Suppressor macrophage treated with lipopolysaccharide for 4 hours (primary cell): ENCODE data around the gene MPV17L2.
"Not testable (repeated sequence)": the region's sequence is repeated elsewhere in the genome, so short reads cannot be mapped to it uniquely, and the experiment has no call there.

Source experiments
- DNase-seq: peaks from one replicate; pipeline ENCODE4 v3.0.0-alpha.2; 2020

MPV17L2 gene

DNA sequence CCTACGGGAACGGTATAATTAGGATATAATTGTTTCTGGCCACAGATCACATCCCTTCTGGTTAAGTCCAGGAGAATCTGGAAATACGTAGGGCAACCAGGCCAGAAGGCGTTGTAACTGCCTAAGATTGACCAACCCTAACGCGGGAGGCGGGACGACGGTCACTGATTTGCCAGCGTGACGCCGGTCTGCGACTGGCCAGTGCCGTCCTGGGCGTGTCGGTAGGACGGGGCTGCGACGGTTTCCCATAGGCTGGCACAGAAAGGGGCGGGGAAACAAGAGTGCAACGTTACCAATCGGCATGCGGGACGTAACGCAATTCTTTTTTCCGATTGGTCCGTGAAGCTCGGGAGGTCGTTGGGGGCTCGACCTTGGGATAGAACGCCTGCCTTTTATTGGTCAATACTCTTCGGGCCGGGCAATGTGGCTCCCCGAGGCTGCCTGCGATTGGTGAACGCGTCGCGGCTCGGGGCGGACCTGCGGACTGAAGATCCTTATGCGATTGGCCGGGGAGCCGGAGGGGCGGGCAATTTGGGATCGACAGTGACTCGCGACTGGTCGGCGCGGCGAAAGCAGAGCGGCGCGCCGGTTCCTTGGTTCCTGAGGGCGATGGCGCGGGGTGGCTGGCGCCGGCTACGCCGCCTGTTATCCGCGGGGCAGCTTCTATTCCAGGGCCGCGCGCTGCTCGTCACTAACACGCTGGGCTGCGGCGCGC, at the start of gene MPV17L2:
MPV17L2 (plus strand) TSS at position 546 of the 715 bp plus-strand sequence; CDS start at position 610, 64 bp downstream.
- DNase-seq: peak; percentile 100

DNA sequence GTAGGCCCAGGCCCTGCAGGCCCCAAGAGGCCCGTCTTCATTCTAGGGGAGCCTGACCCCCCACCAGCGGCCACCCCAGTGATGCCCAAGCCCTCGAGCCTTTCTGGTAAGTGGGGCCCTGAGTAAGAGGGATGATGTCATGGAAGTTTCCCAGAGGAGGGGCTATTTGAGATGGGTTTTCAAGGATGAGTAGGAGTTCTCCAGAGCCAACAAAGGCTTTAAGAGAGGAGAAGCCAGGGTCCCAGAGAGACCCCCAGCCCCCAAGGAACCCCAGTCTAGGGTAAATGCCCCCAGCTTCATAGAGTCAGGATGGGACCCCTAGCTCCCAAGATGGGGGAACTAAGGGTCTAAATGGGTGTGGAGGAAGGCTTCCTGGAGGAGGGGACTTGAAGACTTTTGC, 49.1 kb upstream of the MPV17L2 start:
- DNase-seq: no peak

DNA sequence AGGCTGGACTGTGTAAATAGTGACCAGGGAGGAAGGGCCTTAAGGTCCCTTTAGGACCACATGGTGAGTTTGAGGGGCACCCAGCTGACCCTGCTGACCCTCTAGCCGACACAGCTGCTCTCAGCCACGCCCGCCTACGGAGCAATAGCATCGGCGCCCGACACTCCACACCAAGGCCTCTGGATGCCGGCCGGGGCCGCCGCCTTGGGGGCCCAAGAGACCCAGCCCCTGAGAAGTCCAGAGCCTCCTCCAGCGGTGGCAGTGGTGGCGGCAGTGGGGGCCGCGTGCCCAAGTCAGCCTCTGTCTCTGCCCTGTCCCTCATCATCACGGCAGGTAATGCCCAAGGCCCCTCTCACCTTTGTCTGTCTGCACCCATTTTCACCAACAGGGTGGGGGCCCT, 48.7 kb upstream of the MPV17L2 start:
- no peak for DNase-seq

DNA sequence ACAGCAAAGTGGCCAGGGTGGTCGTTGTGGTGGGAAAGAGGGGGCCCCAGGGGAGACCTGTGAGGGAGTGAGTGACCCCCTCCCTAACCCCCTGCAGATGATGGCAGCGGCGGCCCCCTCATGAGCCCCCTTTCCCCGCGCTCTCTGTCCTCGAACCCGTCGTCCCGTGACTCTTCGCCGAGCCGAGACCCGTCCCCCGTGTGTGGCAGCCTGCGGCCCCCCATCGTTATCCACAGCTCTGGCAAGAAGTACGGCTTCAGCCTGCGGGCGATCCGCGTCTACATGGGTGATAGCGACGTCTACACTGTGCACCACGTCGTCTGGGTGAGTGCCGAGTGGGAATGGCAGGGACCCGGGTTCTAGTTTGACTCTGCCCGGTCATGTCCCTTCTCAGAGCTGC, 48.1 kb upstream of the MPV17L2 start:
- no peak for DNase-seq

DNA sequence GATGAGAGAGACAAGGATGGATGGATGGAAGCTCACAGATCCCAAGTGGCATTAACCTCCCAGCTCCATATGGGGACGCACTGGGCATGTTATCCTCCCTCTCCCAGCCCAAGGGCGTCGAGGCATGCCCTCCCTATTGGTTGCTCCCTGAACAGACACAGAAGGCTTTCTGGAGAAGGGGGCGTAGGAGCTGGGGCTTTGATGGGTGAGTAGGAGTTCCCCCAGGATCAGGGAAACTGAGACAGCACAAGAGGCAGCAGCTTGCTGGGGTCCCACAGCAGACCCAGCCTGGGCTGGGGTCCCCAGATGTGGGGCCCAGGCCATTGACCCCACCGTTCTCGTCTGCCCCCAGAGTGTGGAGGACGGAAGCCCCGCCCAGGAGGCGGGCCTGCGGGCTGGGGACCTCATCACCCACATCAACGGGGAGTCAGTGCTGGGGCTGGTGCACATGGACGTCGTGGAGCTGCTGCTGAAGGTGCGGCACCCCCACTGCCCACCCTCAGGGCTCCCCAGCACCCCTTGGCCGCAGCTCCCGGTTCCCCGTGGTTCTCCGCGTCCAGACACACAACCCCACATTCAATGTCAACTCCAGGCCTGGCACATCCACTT, 47.5 kb upstream of the MPV17L2 start:
- DNase-seq: no peak

DNA sequence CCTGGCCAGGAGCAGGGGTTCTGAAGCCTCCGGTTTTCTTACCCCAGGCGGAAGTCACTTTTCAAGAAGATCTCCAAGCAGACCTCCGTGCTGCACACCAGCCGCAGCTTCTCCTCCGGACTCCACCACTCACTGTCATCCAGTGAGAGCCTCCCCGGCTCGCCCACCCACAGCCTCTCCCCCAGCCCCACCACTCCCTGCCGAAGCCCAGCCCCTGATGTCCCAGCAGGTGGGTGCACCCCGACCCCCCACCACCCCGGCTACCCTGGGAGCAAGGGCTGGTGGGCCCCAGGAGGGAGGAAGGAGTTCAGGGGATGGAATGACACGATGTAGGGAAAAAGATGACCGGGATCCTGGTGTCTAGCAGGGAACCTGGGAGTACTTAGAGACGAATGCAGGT, 45.6 kb upstream of the MPV17L2 start:
- DNase-seq: no peak

DNA sequence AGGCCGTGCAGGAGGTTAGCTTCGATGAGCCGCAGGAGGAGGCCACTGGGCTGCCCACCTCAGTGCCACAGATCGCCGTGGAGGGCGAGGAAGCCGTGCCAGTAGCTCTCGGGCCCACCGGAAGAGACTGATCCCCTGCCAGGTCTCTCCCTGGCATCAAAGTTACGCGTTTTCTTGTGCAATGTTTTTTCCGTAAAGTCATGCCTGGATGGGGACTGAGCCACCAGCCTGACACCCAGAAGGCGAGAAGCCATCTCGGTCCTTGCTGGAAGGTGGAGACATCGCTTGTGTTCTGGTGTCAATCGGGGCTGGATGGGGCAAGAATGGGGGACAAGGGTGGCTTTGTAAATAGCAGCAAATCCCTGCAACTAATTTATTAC, 43.4 kb upstream of the MPV17L2 start:
- no peak for DNase-seq

DNA sequence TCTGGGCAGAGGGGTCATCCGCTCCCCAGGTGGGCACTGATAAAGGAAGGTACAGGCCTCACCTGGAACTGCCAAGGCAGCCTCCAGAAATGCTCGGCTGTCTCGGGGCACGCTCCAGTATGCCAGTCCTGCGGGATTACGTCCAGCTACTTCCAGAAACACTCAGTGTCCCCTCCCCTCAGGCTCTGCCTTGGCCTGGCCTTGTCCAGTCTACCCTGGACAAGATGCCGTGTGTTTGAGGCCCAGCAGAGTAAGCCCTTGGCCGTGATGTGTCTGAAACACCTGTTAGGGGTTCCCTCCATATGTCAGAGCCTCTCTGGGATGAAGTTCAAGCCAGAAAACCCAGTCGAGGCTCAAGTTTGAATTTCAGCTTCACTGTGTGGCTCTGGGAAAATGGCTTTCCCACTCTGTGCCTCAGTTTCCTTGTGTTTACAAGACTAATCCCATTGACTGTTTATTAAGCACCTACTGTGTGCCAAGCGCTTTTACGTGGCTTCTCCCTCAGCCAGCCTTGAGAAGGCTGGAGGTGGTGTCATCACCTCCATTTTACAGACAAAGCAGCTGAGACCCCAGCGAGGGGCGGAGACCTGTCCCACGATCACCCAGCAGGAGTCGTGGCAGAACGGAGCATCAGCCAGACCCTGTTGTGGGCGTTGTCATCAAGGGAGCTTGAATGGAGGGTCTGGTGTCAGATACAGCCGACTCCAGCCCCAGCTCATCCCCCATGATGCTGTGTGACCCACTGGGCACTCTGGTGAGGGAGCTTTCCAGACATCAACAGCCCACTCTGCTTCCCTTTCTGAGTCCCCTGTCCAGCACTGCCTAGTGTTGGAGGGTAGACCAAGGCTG, 42.0 kb upstream of the MPV17L2 start:
- DNase-seq: no peak

DNA sequence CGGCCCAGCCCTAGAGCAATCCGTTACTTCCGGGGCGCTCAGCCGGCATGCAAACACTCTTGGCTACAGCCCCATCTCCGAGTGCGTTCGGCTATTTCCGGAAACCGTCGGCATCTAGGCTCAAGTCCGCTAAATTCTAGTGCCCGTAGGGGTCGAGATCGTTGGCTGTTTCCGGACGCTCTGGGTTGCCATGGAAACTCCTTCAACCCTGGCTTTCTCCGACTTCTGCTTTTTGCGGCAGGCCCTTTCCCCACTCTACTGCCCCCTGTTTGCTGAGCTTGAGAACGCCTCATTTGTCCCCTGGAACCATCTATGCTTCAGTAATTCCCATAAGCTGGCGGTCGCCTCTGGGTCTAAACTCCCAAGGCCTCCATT, 40.6 kb upstream of the MPV17L2 start:
- peak; percentile 100 for DNase-seq

DNA sequence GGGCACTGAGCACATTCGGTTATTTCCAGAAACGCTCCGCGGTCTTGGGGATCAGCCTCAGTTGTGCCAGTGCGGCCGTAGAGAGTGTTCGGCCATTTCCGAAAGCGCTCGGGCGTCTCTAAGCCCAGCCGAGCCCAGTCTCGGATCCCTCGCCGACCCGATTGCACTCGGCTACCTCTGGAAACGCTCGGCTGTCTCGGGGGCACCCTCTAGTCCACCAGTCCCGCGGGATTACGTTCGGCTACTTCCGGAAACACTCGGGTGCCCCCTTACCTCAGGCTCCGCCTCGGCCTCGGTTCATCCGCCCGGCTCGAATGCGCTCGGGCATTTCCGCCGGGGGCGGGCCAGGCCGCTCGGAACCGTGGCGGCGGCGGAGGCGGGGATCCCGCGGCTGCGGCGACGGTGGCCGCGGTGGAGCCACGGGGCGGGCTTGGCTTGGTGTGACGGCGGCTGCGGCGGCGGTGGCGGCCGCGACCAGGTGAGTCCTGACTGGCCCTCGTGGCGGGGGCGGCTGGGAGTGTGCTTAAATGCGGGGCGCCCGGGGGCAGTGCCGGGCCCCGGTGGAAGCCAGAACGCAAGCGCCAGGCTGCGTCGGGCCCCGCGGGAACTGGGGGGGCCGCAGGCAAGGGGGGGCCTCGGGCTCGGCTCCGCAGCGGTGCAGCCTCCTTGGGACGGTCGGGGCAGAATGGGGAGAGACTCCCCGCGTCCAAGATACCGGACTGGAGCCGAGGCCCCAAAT, 40.0 kb upstream of the MPV17L2 start, which contains the start of gene PIK3R2:
PIK3R2 (plus strand) TSS at position 347 of the 739 bp plus-strand sequence. CDS start 2,717 bp downstream, outside the sequence.
- peak; percentile 100 for DNase-seq

DNA sequence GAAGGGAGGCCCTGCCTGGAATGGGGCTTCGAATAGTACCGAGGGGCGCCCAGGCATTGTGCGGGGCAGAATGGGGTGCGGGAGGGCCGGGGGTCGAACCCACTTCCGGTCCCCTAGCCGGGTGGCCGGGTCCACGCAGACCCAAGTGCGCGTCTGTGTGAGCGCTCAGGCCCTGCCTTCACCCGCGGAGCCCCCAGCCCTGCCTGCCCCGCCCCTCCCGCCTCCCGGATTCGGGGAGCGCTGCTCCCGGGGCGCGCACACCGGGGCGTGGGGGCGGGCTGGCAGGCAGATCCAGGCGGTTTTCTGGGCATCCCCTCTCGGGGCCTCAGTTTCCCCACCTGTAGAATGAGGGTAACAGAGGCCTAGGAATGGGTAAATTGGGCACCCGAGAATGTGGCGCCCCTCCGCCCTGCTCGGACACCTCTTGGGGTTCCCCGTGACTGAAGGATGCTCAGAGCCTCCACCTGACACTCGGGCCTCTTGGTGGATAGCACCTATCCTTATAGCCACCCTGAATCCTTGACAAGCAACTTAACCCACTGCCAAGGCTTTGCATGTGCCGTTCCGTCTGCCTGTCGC, 39.4 kb upstream of the MPV17L2 start:
- DNase-seq: no peak

DNA sequence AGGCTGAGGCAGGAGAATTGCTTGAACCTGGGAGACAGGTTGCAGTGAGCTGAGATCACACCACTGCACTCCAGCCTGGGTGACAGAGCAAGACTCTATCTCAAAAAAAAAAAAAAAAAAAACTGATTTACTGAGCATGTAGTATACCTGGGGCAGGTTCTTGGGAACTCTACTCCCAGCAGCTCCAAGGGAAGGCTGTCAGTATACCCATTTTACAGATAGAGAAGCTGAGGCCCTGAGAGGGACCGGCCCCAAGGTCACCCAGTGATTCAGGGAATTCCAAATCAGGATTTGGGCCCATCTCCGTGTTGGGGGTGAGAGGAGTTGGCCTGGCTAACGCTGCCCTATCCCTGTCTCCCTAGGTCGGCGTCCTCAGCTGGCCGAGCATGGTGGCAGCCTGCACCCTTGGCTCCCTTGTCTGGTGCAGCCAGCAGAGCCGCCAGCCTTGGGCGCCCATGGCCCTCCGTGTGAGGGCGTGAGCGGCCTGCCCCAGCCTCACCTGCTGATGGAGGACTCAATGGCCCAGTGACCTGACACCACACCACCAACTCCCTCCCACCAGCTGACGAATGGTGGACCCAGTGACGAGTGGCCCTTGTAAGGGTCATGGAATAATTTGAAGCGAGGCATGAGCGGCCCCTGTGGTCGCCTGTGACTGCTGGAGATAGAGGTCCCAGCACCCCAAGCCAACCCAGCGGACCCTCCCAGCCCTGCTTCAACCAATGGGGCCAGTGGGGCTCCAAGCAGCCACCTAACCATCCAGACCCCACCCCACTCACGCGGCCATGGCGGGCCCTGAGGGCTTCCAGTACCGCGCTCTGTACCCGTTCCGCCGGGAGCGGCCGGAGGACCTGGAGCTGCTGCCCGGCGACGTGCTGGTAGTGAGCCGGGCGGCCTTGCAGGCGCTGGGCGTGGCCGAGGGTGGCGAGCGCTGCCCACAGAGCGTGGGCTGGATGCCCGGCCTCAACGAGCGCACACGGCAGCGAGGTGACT, 37.6 kb upstream of the MPV17L2 start:
- no peak for DNase-seq

DNA sequence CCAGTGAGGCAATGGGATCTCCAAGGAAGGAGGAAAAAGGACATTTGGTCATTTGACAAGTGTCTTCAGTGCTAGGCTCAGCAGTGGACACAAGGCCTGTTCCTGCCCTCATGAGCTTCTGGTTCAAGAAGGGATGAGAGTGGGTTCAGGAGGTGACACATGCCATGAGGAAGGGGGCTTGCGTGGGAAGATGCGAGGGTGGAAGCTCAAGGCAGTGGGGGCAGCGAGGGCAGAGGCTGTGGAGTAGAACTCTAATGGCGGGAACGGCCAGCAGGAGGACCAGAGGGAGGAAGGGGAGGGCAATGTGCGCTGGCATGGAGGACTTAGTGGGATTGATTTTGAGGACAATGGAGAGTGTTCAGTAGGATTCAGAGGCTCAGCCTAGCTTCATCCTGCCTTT, 36.8 kb upstream of the MPV17L2 start:
- DNase-seq: no peak

DNA sequence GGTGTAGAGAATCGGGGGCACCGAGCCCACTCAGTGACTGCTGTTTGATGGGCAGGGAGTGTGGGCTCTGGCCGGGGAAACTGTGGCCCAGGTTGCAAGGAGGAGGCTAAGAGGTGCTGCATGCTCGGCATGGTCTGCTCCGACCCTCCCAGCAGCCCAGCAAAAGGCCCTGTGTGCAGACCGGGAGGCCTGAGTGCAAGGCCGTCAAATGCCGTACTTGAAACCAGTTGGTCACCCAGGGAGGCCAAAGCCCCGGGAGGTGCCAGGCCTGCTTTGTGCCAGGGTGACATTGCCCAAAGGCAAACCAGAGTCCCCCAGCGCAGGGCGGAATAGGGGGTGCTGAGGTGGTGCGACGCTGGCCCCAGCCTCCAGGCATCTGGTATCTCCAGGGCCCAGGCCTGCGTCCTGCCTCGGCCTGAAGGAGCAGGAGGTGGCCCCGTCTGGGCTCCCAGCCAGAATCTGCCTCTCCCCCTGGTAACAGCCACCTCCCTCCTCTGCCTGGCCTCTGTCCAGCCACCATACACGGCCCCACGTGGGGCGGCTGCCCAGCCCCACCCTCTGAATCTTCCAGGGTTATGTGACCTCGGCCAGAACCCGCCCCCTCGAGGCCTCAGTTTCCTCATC, 36.1 kb upstream of the MPV17L2 start:
- DNase-seq: peak; percentile 24

DNA sequence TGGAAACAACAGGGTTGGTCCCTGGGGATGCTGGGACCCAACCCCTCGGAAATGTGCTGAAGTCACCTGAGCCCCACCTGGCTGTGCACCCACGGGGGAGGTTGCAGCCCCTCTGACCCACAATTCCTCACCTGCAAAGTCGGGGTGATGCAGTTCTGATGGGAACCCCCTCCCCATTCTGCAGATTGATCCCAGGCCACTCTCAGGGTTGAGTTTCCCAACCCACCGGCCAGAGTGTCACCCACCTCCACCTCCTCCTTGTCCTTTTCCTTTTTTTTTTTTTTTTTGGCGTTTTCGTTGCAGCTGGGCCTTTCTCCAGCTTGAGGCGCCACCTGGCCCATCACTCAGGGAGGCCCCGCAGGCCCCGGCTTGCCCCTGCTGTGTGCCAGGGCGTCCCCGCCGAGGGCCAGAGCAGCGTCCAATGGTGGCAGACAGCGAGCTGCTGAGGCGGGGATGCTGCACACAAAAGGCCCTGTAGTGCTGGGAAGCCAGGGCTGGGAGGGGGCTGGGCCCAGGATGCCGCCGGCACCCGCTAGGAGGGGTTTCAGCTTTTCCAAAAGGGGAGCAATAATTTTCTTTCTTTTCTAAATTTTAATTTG, 35.5 kb upstream of the MPV17L2 start:
- no peak for DNase-seq

DNA sequence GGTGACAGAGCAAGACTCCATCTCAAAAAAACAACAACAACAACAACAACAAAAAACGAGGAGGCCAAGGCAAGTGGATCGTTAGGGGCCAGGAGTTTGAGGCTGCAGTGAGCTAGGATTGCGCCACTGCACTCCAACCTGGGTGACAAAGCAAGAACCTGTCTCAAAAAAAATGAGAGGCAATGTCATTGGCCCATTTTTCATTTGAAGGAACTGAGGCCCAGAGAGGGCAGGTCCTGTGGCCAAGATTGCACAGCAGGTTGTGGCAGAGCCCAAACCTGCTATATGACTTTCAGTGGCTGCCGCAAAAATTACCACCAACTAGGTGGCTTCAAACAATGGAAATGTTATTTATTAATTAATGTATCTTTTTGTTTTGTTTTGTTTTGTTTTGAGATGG, 34.6 kb upstream of the MPV17L2 start:
- DNase-seq: no peak

DNA sequence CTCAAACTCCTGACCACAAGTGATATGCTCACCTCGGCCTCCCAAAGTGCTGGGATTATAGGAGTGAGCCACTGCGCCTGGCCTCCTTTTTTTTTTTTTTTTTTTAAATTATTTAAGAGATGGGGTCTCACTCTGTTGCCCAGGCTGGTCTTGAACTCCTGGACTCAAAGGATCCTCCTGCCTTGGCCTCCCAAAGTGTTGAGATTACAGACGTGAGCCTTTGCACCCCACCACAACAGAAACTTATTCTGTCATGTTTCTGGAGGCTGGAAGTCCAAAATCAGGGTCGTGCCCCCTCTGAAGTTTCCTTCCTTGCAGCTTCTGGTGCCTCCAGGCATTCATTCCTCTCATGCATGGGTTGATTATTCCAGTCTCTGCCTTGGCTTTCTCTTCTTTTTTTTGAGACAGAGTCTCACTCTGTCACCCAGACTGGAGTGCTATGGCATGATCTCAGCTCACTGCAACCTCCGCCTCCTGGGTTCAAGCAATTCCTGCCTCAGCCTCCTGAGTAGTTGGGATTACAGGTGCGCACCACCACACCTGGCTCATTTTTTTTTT, 33.9 kb upstream of the MPV17L2 start:
- DNase-seq: not testable (repeated sequence)

DNA sequence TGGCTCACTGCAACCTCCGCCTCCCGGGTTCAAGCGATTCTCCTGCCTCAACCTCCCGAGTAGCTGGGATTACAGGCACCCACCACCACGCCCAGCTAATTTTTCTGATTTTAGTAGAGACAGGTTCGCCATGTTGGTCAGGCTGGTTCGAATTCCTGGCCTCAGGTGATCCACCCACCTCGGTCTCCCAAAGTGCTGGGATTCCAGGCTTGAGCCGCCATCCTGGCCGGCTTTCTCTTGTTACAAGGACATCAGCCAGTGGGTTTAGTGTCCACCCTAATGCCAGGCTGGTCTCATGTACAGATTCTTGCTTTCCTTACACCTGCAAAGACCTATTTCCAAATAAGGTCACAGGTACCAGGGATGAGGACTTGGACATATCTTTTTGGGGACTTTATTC, 33.2 kb upstream of the MPV17L2 start:
- no peak for DNase-seq

DNA sequence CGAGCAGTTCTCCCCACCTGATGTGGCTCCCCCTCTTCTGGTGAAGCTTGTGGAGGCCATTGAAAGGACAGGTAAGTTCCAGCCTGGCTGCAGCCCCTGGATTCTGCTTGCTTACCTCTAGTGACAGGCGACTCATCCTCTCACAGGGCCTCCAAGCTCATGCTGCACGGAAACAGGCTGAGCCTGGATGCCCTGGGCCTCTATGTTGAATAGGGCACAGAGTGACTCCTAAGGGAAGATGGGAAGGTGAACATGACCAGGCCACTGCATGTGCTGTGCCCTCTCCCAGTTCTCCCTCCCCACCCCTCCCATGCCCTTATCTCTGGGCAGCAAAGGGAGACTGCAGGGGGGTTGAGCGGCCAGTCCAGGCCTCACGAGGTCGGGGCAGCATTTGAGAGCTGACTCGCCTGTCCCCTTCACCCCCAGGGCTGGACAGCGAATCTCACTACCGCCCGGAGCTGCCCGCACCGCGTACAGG, 32.5 kb upstream of the MPV17L2 start:
- DNase-seq: no peak
